ENCODE measurements around the gene TTR. TPM values are rescaled to one million over a fixed set of nuclear protein-coding genes. Genes with fewer than 3 reads are reported as not detected.

The TTR gene
- total RNA-seq, 2 experiments from 2014 or later = not detected

DNA sequence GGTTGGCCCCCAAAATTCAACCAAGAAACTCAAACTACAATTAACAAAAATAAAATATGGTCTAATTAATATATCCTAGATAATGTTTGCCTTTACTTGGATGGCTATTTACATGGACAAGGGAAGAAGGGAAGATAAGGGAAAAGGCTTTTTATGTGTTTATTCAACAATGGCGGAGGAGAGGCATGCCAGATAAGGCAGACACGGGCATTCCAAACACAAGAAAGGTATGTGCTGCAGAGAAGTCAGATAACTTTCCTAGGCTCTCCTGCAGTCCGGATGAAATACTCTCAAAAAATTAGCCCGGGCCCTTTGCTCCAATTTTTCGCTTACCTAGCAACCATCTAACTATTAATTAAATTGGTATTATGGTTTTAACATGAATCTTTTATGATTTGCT, 5.1 kb upstream of the TTR start:
- Mint-ChIP-seq H3K4me1 (no peaks in the 10 kb centered on the region), H3K9me3 (no peaks in the 10 kb centered on the region), H3K36me3 (ENCODE audit: low read depth) (no peaks in the 10 kb centered on the region), H3K27me3 (peaks cover 6% of the 10 kb centered on the region), H3K4me3 (no peak overlapping the region), H3K27ac (no peak overlapping the region)
- POLR2A ChIA-PET = no interaction called here
- DNase-seq = no peak
- CTCF ChIA-PET = no interaction called here

DNA sequence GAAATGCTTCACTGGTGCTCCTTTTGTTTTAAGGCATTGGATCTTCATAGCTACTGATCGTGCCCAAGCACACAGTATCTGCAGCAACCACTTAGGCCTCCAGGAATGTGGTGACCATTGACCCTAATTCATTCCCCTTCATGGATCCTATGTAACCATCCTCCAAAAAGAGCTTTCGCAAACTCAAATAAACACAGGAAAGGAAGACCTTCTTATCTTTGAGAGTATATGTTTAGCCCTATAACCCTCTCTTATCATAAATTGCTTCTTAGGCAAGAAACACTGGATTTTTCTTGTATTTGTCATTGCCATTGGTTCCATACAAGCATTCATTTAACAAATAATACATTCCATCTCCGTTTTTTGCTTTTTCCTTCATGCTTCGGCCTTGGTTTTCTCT, 4.1 kb upstream of the TTR start:
- H3K27me3 Mint-ChIP-seq = peaks cover 6% of the 10 kb centered on the region
- no peaks in the 10 kb centered on the region for H3K36me3 Mint-ChIP-seq (ENCODE audit: low read depth)
- no peaks in the 10 kb centered on the region for H3K9me3 Mint-ChIP-seq
- H3K27ac Mint-ChIP-seq = no peak overlapping the region
- H3K4me3 Mint-ChIP-seq = no peak overlapping the region
- CTCF ChIA-PET = no interaction called here
- POLR2A ChIA-PET = no interaction called here
- H3K4me1 Mint-ChIP-seq = no peaks in the 10 kb centered on the region
- no peak for DNase-seq

DNA sequence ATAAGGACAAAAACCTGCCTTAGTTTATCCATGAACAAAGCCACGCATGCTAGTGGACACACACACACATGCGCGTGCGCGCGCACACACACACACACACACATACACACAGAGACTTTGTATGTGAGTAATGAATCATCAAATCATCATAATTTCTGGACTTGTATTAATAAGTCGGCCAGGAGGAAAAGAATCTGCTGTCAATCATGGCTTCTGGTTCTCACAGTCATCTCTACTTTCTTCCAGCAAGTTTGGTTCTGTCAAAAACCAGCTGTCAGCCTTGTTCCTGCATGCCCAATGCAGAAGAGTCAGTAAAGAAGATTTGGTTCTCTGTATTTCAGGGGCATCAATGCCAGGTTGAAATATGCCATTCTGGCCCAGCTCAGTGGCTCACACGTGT, 1.1 kb upstream of the TTR start:
- POLR2A ChIA-PET = no interaction called here
- Mint-ChIP-seq H3K27ac (no peak overlapping the region), H3K4me1 (no peaks in the 10 kb centered on the region), H3K36me3 (ENCODE audit: low read depth) (no peaks in the 10 kb centered on the region), H3K9me3 (no peaks in the 10 kb centered on the region), H3K27me3 (peaks cover 7% of the 10 kb centered on the region), H3K4me3 (no peak overlapping the region)
- no peak for DNase-seq
- CTCF ChIA-PET = no interaction called here

- H3K4me3 Mint-ChIP-seq = no peak overlapping the region
- no peaks in the 10 kb centered on the region for H3K36me3 Mint-ChIP-seq (ENCODE audit: low read depth)
- H3K9me3 Mint-ChIP-seq = no peaks in the 10 kb centered on the region
- ChIA-PET CTCF (no interaction called here), POLR2A (no interaction called here)
- no peaks in the 10 kb centered on the region for H3K4me1 Mint-ChIP-seq
- DNase-seq = no peak
- peaks cover 7% of the 10 kb centered on the region for H3K27me3 Mint-ChIP-seq
- H3K27ac Mint-ChIP-seq = no peak overlapping the region
Measured at GRCh38 chr18:31591113-31591512, 564 bp upstream of the TTR start.

DNA sequence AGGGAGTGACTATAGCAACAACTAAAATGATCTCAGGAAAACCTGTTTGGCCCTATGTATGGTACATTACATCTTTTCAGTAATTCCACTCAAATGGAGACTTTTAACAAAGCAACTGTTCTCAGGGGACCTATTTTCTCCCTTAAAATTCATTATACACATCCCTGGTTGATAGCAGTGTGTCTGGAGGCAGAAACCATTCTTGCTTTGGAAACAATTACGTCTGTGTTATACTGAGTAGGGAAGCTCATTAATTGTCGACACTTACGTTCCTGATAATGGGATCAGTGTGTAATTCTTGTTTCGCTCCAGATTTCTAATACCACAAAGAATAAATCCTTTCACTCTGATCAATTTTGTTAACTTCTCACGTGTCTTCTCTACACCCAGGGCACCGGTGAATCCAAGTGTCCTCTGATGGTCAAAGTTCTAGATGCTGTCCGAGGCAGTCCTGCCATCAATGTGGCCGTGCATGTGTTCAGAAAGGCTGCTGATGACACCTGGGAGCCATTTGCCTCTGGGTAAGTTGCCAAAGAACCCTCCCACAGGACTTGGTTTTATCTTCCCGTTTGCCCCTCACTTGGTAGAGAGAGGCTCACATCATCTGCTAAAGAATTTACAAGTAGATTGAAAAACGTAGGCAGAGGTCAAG, 955 bp downstream of the TTR start:
- DNase-seq = no peak
- Mint-ChIP-seq H3K4me1 (no peaks in the 10 kb centered on the region), H3K36me3 (ENCODE audit: low read depth) (no peaks in the 10 kb centered on the region), H3K9me3 (no peaks in the 10 kb centered on the region), H3K4me3 (no peak overlapping the region), H3K27ac (no peak overlapping the region), H3K27me3 (peaks cover 9% of the 10 kb centered on the region)
- ChIA-PET CTCF (no interaction called here), POLR2A (no interaction called here)

DNA sequence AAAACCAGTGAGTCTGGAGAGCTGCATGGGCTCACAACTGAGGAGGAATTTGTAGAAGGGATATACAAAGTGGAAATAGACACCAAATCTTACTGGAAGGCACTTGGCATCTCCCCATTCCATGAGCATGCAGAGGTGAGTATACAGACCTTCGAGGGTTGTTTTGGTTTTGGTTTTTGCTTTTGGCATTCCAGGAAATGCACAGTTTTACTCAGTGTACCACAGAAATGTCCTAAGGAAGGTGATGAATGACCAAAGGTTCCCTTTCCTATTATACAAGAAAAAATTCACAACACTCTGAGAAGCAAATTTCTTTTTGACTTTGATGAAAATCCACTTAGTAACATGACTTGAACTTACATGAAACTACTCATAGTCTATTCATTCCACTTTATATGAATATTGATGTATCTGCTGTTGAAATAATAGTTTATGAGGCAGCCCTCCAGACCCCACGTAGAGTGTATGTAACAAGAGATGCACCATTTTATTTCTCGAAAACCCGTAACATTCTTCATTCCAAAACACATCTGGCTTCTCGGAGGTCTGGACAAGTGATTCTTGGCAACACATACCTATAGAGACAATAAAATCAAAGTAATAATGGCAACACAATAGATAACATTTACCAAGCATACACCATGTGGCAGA, 3.6 kb downstream of the TTR start:
- no peaks in the 10 kb centered on the region for H3K36me3 Mint-ChIP-seq (ENCODE audit: low read depth)
- H3K4me3 Mint-ChIP-seq = no peak overlapping the region
- H3K9me3 Mint-ChIP-seq = no peaks in the 10 kb centered on the region
- no peak overlapping the region for H3K27ac Mint-ChIP-seq
- no peaks in the 10 kb centered on the region for H3K4me1 Mint-ChIP-seq
- no peak for DNase-seq
- ChIA-PET POLR2A (no interaction called here), CTCF (no interaction called here)
- H3K27me3 Mint-ChIP-seq = peaks cover 8% of the 10 kb centered on the region

- Mint-ChIP-seq H3K4me1 (no peaks in the 10 kb centered on the region), H3K4me3 (no peak overlapping the region), H3K27ac (no peak overlapping the region), H3K27me3 (peaks cover 3% of the 10 kb centered on the region), H3K9me3 (no peaks in the 10 kb centered on the region), H3K36me3 (ENCODE audit: low read depth) (no peaks in the 10 kb centered on the region)
- DNase-seq = no peak
- ChIA-PET POLR2A (no interaction called here), CTCF (no interaction called here)
Measured at GRCh38 chr18:31596081-31596872, 4.6 kb downstream of the TTR start.

DNA sequence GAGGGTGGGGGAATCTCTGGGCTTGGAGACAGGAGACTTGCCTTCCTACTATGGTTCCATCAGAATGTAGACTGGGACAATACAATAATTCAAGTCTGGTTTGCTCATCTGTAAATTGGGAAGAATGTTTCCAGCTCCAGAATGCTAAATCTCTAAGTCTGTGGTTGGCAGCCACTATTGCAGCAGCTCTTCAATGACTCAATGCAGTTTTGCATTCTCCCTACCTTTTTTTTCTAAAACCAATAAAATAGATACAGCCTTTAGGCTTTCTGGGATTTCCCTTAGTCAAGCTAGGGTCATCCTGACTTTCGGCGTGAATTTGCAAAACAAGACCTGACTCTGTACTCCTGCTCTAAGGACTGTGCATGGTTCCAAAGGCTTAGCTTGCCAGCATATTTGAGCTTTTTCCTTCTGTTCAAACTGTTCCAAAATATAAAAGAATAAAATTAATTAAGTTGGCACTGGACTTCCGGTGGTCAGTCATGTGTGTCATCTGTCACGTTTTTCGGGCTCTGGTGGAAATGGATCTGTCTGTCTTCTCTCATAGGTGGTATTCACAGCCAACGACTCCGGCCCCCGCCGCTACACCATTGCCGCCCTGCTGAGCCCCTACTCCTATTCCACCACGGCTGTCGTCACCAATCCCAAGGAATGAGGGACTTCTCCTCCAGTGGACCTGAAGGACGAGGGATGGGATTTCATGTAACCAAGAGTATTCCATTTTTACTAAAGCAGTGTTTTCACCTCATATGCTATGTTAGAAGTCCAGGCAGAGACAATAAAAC, 6.5 kb downstream of the TTR start:
- Mint-ChIP-seq H3K4me3 (no peak overlapping the region), H3K9me3 (no peaks in the 10 kb centered on the region), H3K27ac (no peak overlapping the region), H3K4me1 (no peaks in the 10 kb centered on the region), H3K36me3 (ENCODE audit: low read depth) (no peaks in the 10 kb centered on the region), H3K27me3 (peaks cover 3% of the 10 kb centered on the region)
- POLR2A ChIA-PET = no interaction called here
- CTCF ChIA-PET = no interaction called here
- DNase-seq = no peak

- Mint-ChIP-seq H3K9me3 (no peaks in the 10 kb centered on the region), H3K36me3 (ENCODE audit: low read depth) (no peaks in the 10 kb centered on the region), H3K27ac (no peak overlapping the region), H3K27me3 (peaks cover 2% of the 10 kb centered on the region), H3K4me3 (no peak overlapping the region), H3K4me1 (no peaks in the 10 kb centered on the region)
- POLR2A ChIA-PET = no interaction called here
- DNase-seq = no peak
- CTCF ChIA-PET = no interaction called here
Measured at GRCh38 chr18:31603315-31603714, 11.6 kb downstream of the TTR start.

DNA sequence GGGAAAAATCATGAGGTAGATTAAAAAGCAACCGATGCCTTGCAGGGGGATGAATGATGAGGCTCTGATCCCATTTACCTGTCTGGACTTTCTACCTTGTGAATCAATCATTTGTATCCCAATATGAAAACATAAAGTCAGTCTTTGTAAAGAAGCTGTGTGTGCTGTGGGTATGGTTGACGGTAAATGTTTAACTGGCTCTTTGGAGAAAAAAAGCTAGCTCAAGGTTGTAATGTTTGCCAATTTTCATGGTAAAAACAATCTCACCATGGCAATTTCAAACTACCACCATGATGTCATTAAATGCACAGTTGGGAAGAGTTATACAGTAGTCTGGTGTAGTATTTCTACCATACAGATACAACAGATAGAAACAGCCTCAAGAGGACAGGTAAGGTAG, 14.6 kb downstream of the TTR start:
- ChIA-PET CTCF (no interaction called here), POLR2A (no interaction called here)
- no peak overlapping the region for H3K27ac Mint-ChIP-seq
- H3K36me3 Mint-ChIP-seq (ENCODE audit: low read depth) = no peaks in the 10 kb centered on the region
- no peak for DNase-seq
- no peak overlapping the region for H3K4me3 Mint-ChIP-seq
- no peaks in the 10 kb centered on the region for H3K9me3 Mint-ChIP-seq
- no peaks in the 10 kb centered on the region for H3K4me1 Mint-ChIP-seq
- H3K27me3 Mint-ChIP-seq = peaks cover 9% of the 10 kb centered on the region

GRCh38 chr18:31607384-31607783, 15.7 kb downstream of the TTR start:
- POLR2A ChIA-PET = no interaction called here

DNA sequence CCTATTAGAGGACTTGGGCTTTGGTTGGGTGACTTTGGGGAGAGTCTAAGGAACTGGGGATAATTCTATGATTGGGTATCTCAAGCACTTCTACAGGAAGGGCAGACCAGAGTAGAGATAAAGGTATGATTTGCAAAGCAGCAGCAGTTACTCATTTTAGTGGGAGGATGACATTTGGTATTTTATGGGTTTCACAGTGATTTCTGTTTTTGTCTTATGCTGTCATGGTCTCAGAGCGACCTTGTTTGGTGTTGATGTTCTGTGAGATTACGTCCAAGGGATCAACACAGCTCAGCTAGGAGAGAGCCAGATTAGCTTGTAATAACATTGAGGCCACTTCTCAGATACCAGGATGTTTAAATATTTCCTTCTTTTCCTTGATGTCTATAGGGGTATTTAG, 18.2 kb downstream of the TTR start:
- H3K9me3 Mint-ChIP-seq = no peaks in the 10 kb centered on the region
- POLR2A ChIA-PET = no interaction called here
- CTCF ChIA-PET = no interaction called here

More at GRCh38 chr18:31607384-31607783, 15.7 kb downstream of the TTR start:
- Mint-ChIP-seq H3K27me3 (peaks cover 9% of the 10 kb centered on the region), H3K9me3 (no peaks in the 10 kb centered on the region), H3K4me3 (no peak overlapping the region), H3K27ac (no peak overlapping the region), H3K36me3 (ENCODE audit: low read depth) (no peaks in the 10 kb centered on the region), H3K4me1 (no peaks in the 10 kb centered on the region)
- no peak for DNase-seq
- CTCF ChIA-PET = no interaction called here

More for the DNA sequence above, 18.2 kb downstream of the TTR start:
- Mint-ChIP-seq H3K36me3 (ENCODE audit: low read depth) (no peaks in the 10 kb centered on the region), H3K4me1 (no peaks in the 10 kb centered on the region), H3K27me3 (peaks cover 12% of the 10 kb centered on the region), H3K27ac (no peak overlapping the region), H3K4me3 (no peak overlapping the region)
- no peak for DNase-seq
